ENCODE results near the gene APOBEC2.

APOBEC2 gene

GRCh38 chr6:41040101-41040939 is 12.7 kb upstream of the APOBEC2 start:
- H3K9ac ChIP-seq (ENCODE audit: low read length) = peak overlapping the region; percentile 1

GRCh38 chr6:41040940-41041536 is 12.0 kb upstream of the APOBEC2 start:
- H3K4me3 ChIP-seq (ENCODE audit: low read length) = no peak overlapping the region
- H3K4me1 ChIP-seq (ENCODE audit: control insufficient read depth, insufficient read depth, low read length) = peaks cover 46% of the 10 kb centered on the region
- H3K9me3 ChIP-seq (ENCODE audit: control insufficient read depth, low read length) = no peaks in the 10 kb centered on the region
- H3K36me3 ChIP-seq (ENCODE audit: control insufficient read depth, insufficient read depth, low read length) = no peaks in the 10 kb centered on the region
- H3K27me3 ChIP-seq (ENCODE audit: control insufficient read depth, insufficient read depth, low read length) = no peaks in the 10 kb centered on the region
- peak overlapping the region; percentile 1 for H3K9ac ChIP-seq (ENCODE audit: low read length)

More at GRCh38 chr6:41040101-41040939, 12.7 kb upstream of the APOBEC2 start:
- Histone ChIP-seq H3K9me3 (ENCODE audit: control insufficient read depth, low read length) (no peaks in the 10 kb centered on the region), H3K36me3 (ENCODE audit: control insufficient read depth, insufficient read depth, low read length) (no peaks in the 10 kb centered on the region), H3K4me1 (ENCODE audit: control insufficient read depth, insufficient read depth, low read length) (peaks cover 43% of the 10 kb centered on the region), H3K27me3 (ENCODE audit: control insufficient read depth, insufficient read depth, low read length) (no peaks in the 10 kb centered on the region), H3K4me3 (ENCODE audit: low read length) (no peak overlapping the region)

- Histone ChIP-seq H3K27me3 (ENCODE audit: control insufficient read depth, insufficient read depth, low read length) (no peaks in the 10 kb centered on the region), H3K36me3 (ENCODE audit: control insufficient read depth, insufficient read depth, low read length) (no peaks in the 10 kb centered on the region), H3K4me1 (ENCODE audit: control insufficient read depth, insufficient read depth, low read length) (peaks cover 51% of the 10 kb centered on the region), H3K4me3 (ENCODE audit: low read length) (no peak within 1 kb of the TSS), H3K9me3 (ENCODE audit: control insufficient read depth, low read length) (no peaks in the 10 kb centered on the region), H3K9ac (ENCODE audit: low read length) (no peak within 1 kb of the TSS)
Observed at GRCh38 chr6:41042226-41043055, 10.6 kb upstream of the APOBEC2 start, which contains the start of gene TSPO2. Gene TSPO2 (plus strand): TSS chr6:41042467. CDS start chr6:41042986, 519 bp downstream.

- no peaks in the 10 kb centered on the region for H3K9me3 ChIP-seq (ENCODE audit: control insufficient read depth, low read length)
- no peak overlapping the region for H3K4me3 ChIP-seq (ENCODE audit: low read length)
- no peaks in the 10 kb centered on the region for H3K27me3 ChIP-seq (ENCODE audit: control insufficient read depth, insufficient read depth, low read length)
- H3K4me1 ChIP-seq (ENCODE audit: control insufficient read depth, insufficient read depth, low read length) = peaks cover 58% of the 10 kb centered on the region
- H3K9ac ChIP-seq (ENCODE audit: low read length) = no peak overlapping the region
- H3K36me3 ChIP-seq (ENCODE audit: control insufficient read depth, insufficient read depth, low read length) = no peaks in the 10 kb centered on the region
Observed at GRCh38 chr6:41043151-41043550, 9.9 kb upstream of the APOBEC2 start.

GRCh38 chr6:41045664-41046063 is 7.3 kb upstream of the APOBEC2 start:
- Histone ChIP-seq H3K4me3 (ENCODE audit: low read length) (no peak overlapping the region), H3K9ac (ENCODE audit: low read length) (no peak overlapping the region), H3K9me3 (ENCODE audit: control insufficient read depth, low read length) (no peaks in the 10 kb centered on the region), H3K36me3 (ENCODE audit: control insufficient read depth, insufficient read depth, low read length) (no peaks in the 10 kb centered on the region), H3K4me1 (ENCODE audit: control insufficient read depth, insufficient read depth, low read length) (peaks cover 68% of the 10 kb centered on the region), H3K27me3 (ENCODE audit: control insufficient read depth, insufficient read depth, low read length) (no peaks in the 10 kb centered on the region)

- Histone ChIP-seq H3K27me3 (ENCODE audit: control insufficient read depth, insufficient read depth, low read length) (no peaks in the 10 kb centered on the region), H3K9me3 (ENCODE audit: control insufficient read depth, low read length) (no peaks in the 10 kb centered on the region), H3K9ac (ENCODE audit: low read length) (no peak overlapping the region), H3K36me3 (ENCODE audit: control insufficient read depth, insufficient read depth, low read length) (no peaks in the 10 kb centered on the region), H3K4me3 (ENCODE audit: low read length) (no peak overlapping the region), H3K4me1 (ENCODE audit: control insufficient read depth, insufficient read depth, low read length) (peaks cover 65% of the 10 kb centered on the region)
Observed at GRCh38 chr6:41046084-41046483, 6.9 kb upstream of the APOBEC2 start.

GRCh38 chr6:41047306-41047705 is 5.7 kb upstream of the APOBEC2 start:
- Histone ChIP-seq H3K9ac (ENCODE audit: low read length) (peak overlapping the region; percentile 4), H3K36me3 (ENCODE audit: control insufficient read depth, insufficient read depth, low read length) (no peaks in the 10 kb centered on the region), H3K9me3 (ENCODE audit: control insufficient read depth, low read length) (no peaks in the 10 kb centered on the region), H3K4me3 (ENCODE audit: low read length) (no peak overlapping the region), H3K27me3 (ENCODE audit: control insufficient read depth, insufficient read depth, low read length) (no peaks in the 10 kb centered on the region), H3K4me1 (ENCODE audit: control insufficient read depth, insufficient read depth, low read length) (peaks cover 65% of the 10 kb centered on the region)

- Histone ChIP-seq H3K9ac (ENCODE audit: low read length) (no peak overlapping the region), H3K4me1 (ENCODE audit: control insufficient read depth, insufficient read depth, low read length) (peaks cover 64% of the 10 kb centered on the region), H3K27me3 (ENCODE audit: control insufficient read depth, insufficient read depth, low read length) (no peaks in the 10 kb centered on the region), H3K36me3 (ENCODE audit: control insufficient read depth, insufficient read depth, low read length) (no peaks in the 10 kb centered on the region), H3K9me3 (ENCODE audit: control insufficient read depth, low read length) (no peaks in the 10 kb centered on the region), H3K4me3 (ENCODE audit: low read length) (no peak overlapping the region)
Observed at GRCh38 chr6:41047745-41048732, 5.0 kb upstream of the APOBEC2 start.

GRCh38 chr6:41049521-41049920 is 3.5 kb upstream of the APOBEC2 start:
- Histone ChIP-seq H3K36me3 (ENCODE audit: control insufficient read depth, insufficient read depth, low read length) (no peaks in the 10 kb centered on the region), H3K27me3 (ENCODE audit: control insufficient read depth, insufficient read depth, low read length) (no peaks in the 10 kb centered on the region), H3K4me1 (ENCODE audit: control insufficient read depth, insufficient read depth, low read length) (peaks cover 64% of the 10 kb centered on the region), H3K4me3 (ENCODE audit: low read length) (no peak overlapping the region), H3K9me3 (ENCODE audit: control insufficient read depth, low read length) (no peaks in the 10 kb centered on the region), H3K9ac (ENCODE audit: low read length) (no peak overlapping the region)

- Histone ChIP-seq H3K4me3 (ENCODE audit: low read length) (no peak overlapping the region), H3K27me3 (ENCODE audit: control insufficient read depth, insufficient read depth, low read length) (no peaks in the 10 kb centered on the region), H3K4me1 (ENCODE audit: control insufficient read depth, insufficient read depth, low read length) (peaks cover 64% of the 10 kb centered on the region), H3K9ac (ENCODE audit: low read length) (no peak overlapping the region), H3K9me3 (ENCODE audit: control insufficient read depth, low read length) (no peaks in the 10 kb centered on the region), H3K36me3 (ENCODE audit: control insufficient read depth, insufficient read depth, low read length) (no peaks in the 10 kb centered on the region)
Observed at GRCh38 chr6:41049955-41050354, 3.0 kb upstream of the APOBEC2 start.

GRCh38 chr6:41050536-41050935 is 2.5 kb upstream of the APOBEC2 start:
- H3K36me3 ChIP-seq (ENCODE audit: control insufficient read depth, insufficient read depth, low read length) = no peaks in the 10 kb centered on the region
- H3K9ac ChIP-seq (ENCODE audit: low read length) = no peak overlapping the region
- H3K27me3 ChIP-seq (ENCODE audit: control insufficient read depth, insufficient read depth, low read length) = no peaks in the 10 kb centered on the region
- no peaks in the 10 kb centered on the region for H3K9me3 ChIP-seq (ENCODE audit: control insufficient read depth, low read length)
- no peak overlapping the region for H3K4me3 ChIP-seq (ENCODE audit: low read length)
- peaks cover 62% of the 10 kb centered on the region for H3K4me1 ChIP-seq (ENCODE audit: control insufficient read depth, insufficient read depth, low read length)

All from mucosa of stomach (tissue), 1 donor.